H1 (cell line): ENCODE data around the gene DEPP1. TPM values are rescaled to one million over a fixed set of nuclear protein-coding genes. Genes with fewer than 3 reads are reported as not detected.

ENCODE experiments used
- CTCF ChIA-PET: fragments of 300-600 bp; sonication (Branson Sonifier 250); formaldehyde crosslinking; loops from one replicate; lab custom pipeline; 2021; ENCODE audit not compliant: partially characterized antibody; lab: Charles Lee
- POLR2A ChIA-PET: fragments of 300-600 bp; sonication (Branson Sonifier 250); formaldehyde crosslinking; loops from one replicate; lab custom pipeline; 2021; ENCODE audit warnings: inconsistent platforms; ENCODE audit not compliant: partially characterized antibody; lab: Charles Lee
- DNase-seq, 2 experiments: peaks; one replicate each; pipeline versions ENCODE4 v3.0.0 to v3.0.0-alpha.2; 2010 to 2022; ENCODE audit warnings: low spot score in 2 of 2, low read depth in 1 of 2, mixed read lengths in 1 of 2
- FAIRE-seq: peaks from 2 replicates; lab custom pipeline; 2011; peaks lifted over from hg19 to GRCh38; lab: Jason Lieb, UNC
- H2AFZ ChIP-seq: 2 replicates; pipeline ENCODE4 v1.8.1; 2012; ENCODE audit warnings: low read length, inconsistent platforms
- H2AK5ac ChIP-seq: 2 replicates; pipeline ENCODE4 v1.6.1; 2013; ENCODE audit warnings: low read depth, low read length
- H2BK120ac ChIP-seq: replicated peaks from 2 replicates; pipeline ENCODE3; 2013; ENCODE audit warnings: low read depth, low read length, inconsistent platforms
- H2BK12ac ChIP-seq: 2 replicates; pipeline ENCODE4 v1.6.1; 2013; ENCODE audit warnings: low read depth, low read length
- H2BK15ac ChIP-seq: 2 replicates; pipeline ENCODE4 v1.6.1; 2013; ENCODE audit warnings: low read length
- H2BK20ac ChIP-seq: 2 replicates; pipeline ENCODE4 v1.6.1; 2013; ENCODE audit warnings: low read length
- H2BK5ac ChIP-seq: 2 replicates; pipeline ENCODE4 v1.6.1; 2013; ENCODE audit warnings: low read depth, low read length
- H3K14ac ChIP-seq: 2 replicates; pipeline ENCODE4 v1.6.1; 2013; ENCODE audit warnings: inconsistent platforms; ENCODE audit not compliant: insufficient read length
- H3K18ac ChIP-seq: 2 replicates; pipeline ENCODE4 v1.6.1; 2013; ENCODE audit warnings: low read length; ENCODE audit errors: extremely low read depth
- H3K23ac ChIP-seq: 2 replicates; pipeline ENCODE4 v1.6.1; 2013; ENCODE audit warnings: inconsistent platforms; ENCODE audit not compliant: insufficient read length
- H3K23me2 ChIP-seq: 2 replicates; pipeline ENCODE4 v1.6.1; 2013; ENCODE audit warnings: low read depth, low read length
- H3K27ac ChIP-seq: 2 replicates; pipeline ENCODE4 v1.6.1; 2011; ENCODE audit warnings: low read depth, low read length, inconsistent platforms
- H3K27me3 ChIP-seq, 4 experiments: replicated peaks in 1 of 4; 1 replicate in 1 of 4; 2 replicates in 3 of 4; pipeline versions ENCODE4 v1.6.1 to v1.8.1; 2011 to 2013; ENCODE audit warnings: low read length in 3 of 4, mild to moderate bottlenecking in 3 of 4, inconsistent platforms in 2 of 4, mixed read lengths in 2 of 4, moderate library complexity in 1 of 4; ENCODE audit not compliant: control insufficient read depth in 3 of 4, insufficient read depth in 3 of 4; ENCODE audit errors: extremely low read depth in 1 of 4
- H3K36me3 ChIP-seq, 4 experiments: 2 replicates each; pipeline versions ENCODE4 v1.6.1 to v1.8.1; 2011 to 2013; ENCODE audit warnings: mild to moderate bottlenecking in 4 of 4, low read length in 3 of 4, moderate library complexity in 2 of 4, control low read depth in 1 of 4, inconsistent platforms in 1 of 4; ENCODE audit not compliant: insufficient read depth in 4 of 4, control insufficient read depth in 2 of 4
- H3K4ac ChIP-seq: replicated peaks from 2 replicates; pipeline ENCODE3; 2013; ENCODE audit warnings: low read length, low read depth, mixed read lengths, inconsistent platforms; ENCODE audit not compliant: insufficient read length
- H3K4me1 ChIP-seq, 4 experiments: replicated peaks in 1 of 4; 1 replicate in 1 of 4; 2 replicates in 3 of 4; pipeline versions ENCODE4 v1.6.1 to v1.8.1; 2011 to 2013; ENCODE audit warnings: low read length in 3 of 4, inconsistent platforms in 2 of 4, mixed read lengths in 1 of 4; ENCODE audit not compliant: insufficient read depth in 4 of 4, control insufficient read depth in 3 of 4
- H3K4me2 ChIP-seq, 2 experiments: 2 replicates each; pipeline versions ENCODE4 v1.6.1 to v1.8.1; 2011 to 2013; ENCODE audit warnings: low read depth in 2 of 2, low read length in 2 of 2, control low read depth in 1 of 2, inconsistent platforms in 1 of 2, mild to moderate bottlenecking in 1 of 2; ENCODE audit not compliant: insufficient read depth in 1 of 2
- H3K4me3 ChIP-seq, 4 experiments: fragments of 200-600, 300-600 bp in 1 of 4; sonication (generic), shearing (Covaris generic), sonication (Bioruptor Twin) in 1 of 4; 2 replicates each; pipeline versions ENCODE4 v1.5.1 to v1.8.1; 2011 to 2016; ENCODE audit warnings: low read length in 4 of 4, low read depth in 3 of 4, control low read depth in 2 of 4, inconsistent platforms in 2 of 4, mild to moderate bottlenecking in 2 of 4, mixed read lengths in 1 of 4, moderate library complexity in 1 of 4; ENCODE audit not compliant: insufficient read depth in 2 of 4; ENCODE audit errors: extremely low read depth in 1 of 4
- H3K56ac ChIP-seq: replicated peaks from 2 replicates; pipeline ENCODE3; 2013; ENCODE audit warnings: low read depth, mild to moderate bottlenecking, mixed read lengths, low read length, inconsistent platforms; ENCODE audit not compliant: insufficient read length
- H3K79me1 ChIP-seq: 2 replicates; pipeline ENCODE4 v1.6.1; 2013; ENCODE audit warnings: low read depth, low read length, control low read depth
- H3K79me2 ChIP-seq, 2 experiments: 2 replicates each; pipeline versions ENCODE4 v1.6.1 to v1.8.1; 2012 to 2013; ENCODE audit warnings: low read length in 2 of 2, mild to moderate bottlenecking in 2 of 2, inconsistent platforms in 1 of 2; ENCODE audit not compliant: insufficient read depth in 2 of 2, control insufficient read depth in 1 of 2
- H3K9ac ChIP-seq, 4 experiments: replicated peaks in 1 of 4; 1 replicate in 1 of 4; 2 replicates in 3 of 4; pipeline versions ENCODE4 v1.6.1 to v1.8.1; 2011 to 2013; ENCODE audit warnings: low read depth in 3 of 4, low read length in 3 of 4, control low read depth in 2 of 4, mild to moderate bottlenecking in 2 of 4, moderate library complexity in 2 of 4, inconsistent platforms in 1 of 4; ENCODE audit errors: extremely low read depth in 1 of 4
- H3K9me3 ChIP-seq, 2 experiments: 2 replicates each; pipeline versions ENCODE4 v1.6.1 to v1.8.1; 2012 to 2013; ENCODE audit warnings: mild to moderate bottlenecking in 2 of 2, moderate library complexity in 2 of 2, control low read depth in 1 of 2, inconsistent platforms in 1 of 2, low read depth in 1 of 2, low read length in 1 of 2, mixed read lengths in 1 of 2; ENCODE audit not compliant: insufficient read depth in 2 of 2
- H4K20me1 ChIP-seq, 2 experiments: replicated peaks in 1 of 2; 2 replicates each; pipeline versions ENCODE3 to v1.8.1; 2011 to 2013; ENCODE audit warnings: inconsistent platforms in 2 of 2, low read length in 2 of 2, mild to moderate bottlenecking in 1 of 2; ENCODE audit not compliant: insufficient read depth in 2 of 2, control insufficient read depth in 1 of 2
- H4K5ac ChIP-seq: 2 replicates; pipeline ENCODE4 v1.6.1; 2013; ENCODE audit warnings: low read length, low read depth, mixed read lengths, inconsistent platforms; ENCODE audit not compliant: insufficient read length
- H4K8ac ChIP-seq: 2 replicates; pipeline ENCODE4 v1.8.0; 2013; ENCODE audit warnings: mild to moderate bottlenecking, moderate library complexity, low read length, inconsistent platforms; ENCODE audit not compliant: insufficient read depth; ENCODE audit errors: extremely low read depth
- H4K91ac ChIP-seq: replicated peaks from 2 replicates; pipeline ENCODE3; 2013; ENCODE audit warnings: low read length, mixed read lengths, inconsistent platforms; ENCODE audit not compliant: insufficient read length
- ATF2 ChIP-seq: IDR thresholded peaks from 2 replicates; pipeline ENCODE4 v1.6.1; 2012; ENCODE audit warnings: low read length, inconsistent platforms
- CEBPB ChIP-seq: IDR thresholded peaks from 2 replicates; pipeline ENCODE4 v1.6.1; 2012; ENCODE audit warnings: low read depth, low read length
- JUN ChIP-seq: IDR thresholded peaks from 2 replicates; pipeline ENCODE4 v1.6.1; 2011; ENCODE audit warnings: low read depth, mild to moderate bottlenecking, improper control_type of control experiment, low read length
- JUND ChIP-seq: IDR thresholded peaks from 2 replicates; pipeline ENCODE4 v1.6.1; 2011; ENCODE audit warnings: mild to moderate bottlenecking, improper control_type of control experiment, low read length
- POU5F1 ChIP-seq: IDR thresholded peaks from 2 replicates; pipeline ENCODE4 v1.6.1; 2011; ENCODE audit warnings: low read depth, mild to moderate bottlenecking, low read length, moderate library complexity
- SIRT6 ChIP-seq: IDR thresholded peaks from one replicate; pipeline ENCODE4 v1.7.1; 2012; ENCODE audit warnings: low read length, inconsistent platforms
- SIX5 ChIP-seq: IDR thresholded peaks from 2 replicates; pipeline ENCODE4 v1.6.1; 2011; ENCODE audit warnings: mild to moderate bottlenecking, low read depth, low read length
- YY1 ChIP-seq: IDR thresholded peaks from 2 replicates; pipeline ENCODE4 v1.6.1; 2011; ENCODE audit warnings: low read depth, mild to moderate bottlenecking, low read length
- WGBS, 2 experiments: shearing (Covaris generic) in 1 of 2; methylation state at CpG; one replicate each; pipeline versions ENCODE4 v1.1.6 to v1.1.7; 2013 to 2015; ENCODE audit warnings: low lambda C conversion rate in 2 of 2, mixed read lengths in 2 of 2, inconsistent platforms in 1 of 2, low coverage in 1 of 2, missing lambda C conversion rate in 1 of 2; ENCODE audit not compliant: insufficient replicate concordance in 2 of 2, insufficient coverage in 1 of 2, insufficient read length in 1 of 2; ENCODE audit errors: extremely low coverage in 1 of 2, missing lambda C conversion rate in 1 of 2; 5-methylcytosine and 5-hydroxymethylcytosine counted together
- polyA plus RNA-seq, 7 experiments: library from polyadenylated mRNA; depleted of rRNA in 3 of 7; stranded (reverse) in 5 of 7; unstranded in 2 of 7; fragments of >200 nt in 5 of 7; fragments of 200-250 nt in 2 of 7; gene quantifications; 1 replicate in 5 of 7; 2 replicates in 1 of 7; 4 replicates in 1 of 7; pipeline versions ENCODE4 v1.2.1 to v1.2.3, GENCODE V29; 2011 to 2013; ENCODE audit warnings: missing spikeins in 2 of 7, mixed read lengths in 2 of 7
- total RNA-seq: library from RNA; stranded (reverse); fragmentation: NEBNext Ultra II Directional; extraction: Animal tissue kit (Norgen Biotek cat#: 25700); gene quantifications from 2 replicates; pipeline ENCODE4 v1.2.1, GENCODE V29; 2021

Gene DEPP1
- total and polyA plus RNA-seq, 2 of the 8 experiments (the other 6 are each of a cell fraction or from before 2014, with no cell fraction given) = 0.67 to 4.5 TPM

GRCh38 chr10:44991571-44991970 lies 13.0 kb upstream of the DEPP1 start:
- Histone ChIP-seq H3K18ac (no peak overlapping the region), H3K27ac (no peak overlapping the region), H2BK120ac (no peak overlapping the region), H3K4ac (no peak overlapping the region), H2AK5ac (no peak overlapping the region), H2BK12ac (no peak overlapping the region), H3K79me1 (no peaks in the 10 kb centered on the region), H4K5ac (no peak overlapping the region), H2AFZ (no peak overlapping the region), H3K14ac (no peak overlapping the region), H3K56ac (no peak overlapping the region), H3K23ac (no peak overlapping the region), H3K23me2 (no peaks in the 10 kb centered on the region), H3K9me3 (no peaks in the 10 kb centered on the region), H3K36me3 (peaks cover 0 to 3% (median 1%) of the 10 kb centered on the region in 4 experiments; a peak in 1 of 8 replicates), H4K20me1 (no peaks in the 10 kb centered on the region), H3K4me3 (no peak overlapping the region), H4K91ac (no peak overlapping the region), H3K27me3 (peaks cover 0 to 3% (median 1%) of the 10 kb centered on the region in 4 experiments; a peak in 4 of 7 replicates)
- no peak for DNase-seq
- ChIA-PET CTCF (interaction anchor here (2.6 to 12.1 kb wide), 5 partner anchors 10 to 63 kb away, joined by 10 to 117 read pairs (median 43); partner anchors contain the start of genes DEPP1 and ZNF22), POLR2A (interaction anchor here (1.2 to 1.8 kb wide), 2 partner anchors 13 to 16 kb away, joined by 4 to 5 read pairs; partner anchors contain the start of gene DEPP1)
- TF ChIP-seq CEBPB (no peak), SIRT6 (no peak), ATF2 (no peak), POU5F1 (no peak), YY1 (no peak), SIX5 (no peak), JUN (no peak), JUND (no peak)
- TF ChIP-seq, all 59 proteins: peak for 0
- Histone ChIP-seq H3K4me1 (peaks cover 5 to 39% (median 23%) of the 10 kb centered on the region in 4 experiments; a peak in 6 of 7 replicates), H2BK15ac (no peak overlapping the region), H3K9ac (no peak overlapping the region), H2BK5ac (no peak overlapping the region), H2BK20ac (peak overlapping the region; percentile 82), H4K8ac (no peak overlapping the region), H3K79me2 (no peaks in the 10 kb centered on the region), H3K4me2 (0 out of 4 replicates have a peak overlapping the region, but pooled peaks of 1 of the 2 experiments have one; percentile 31)
- FAIRE-seq = no peak
- WGBS, 2 experiments = 85% methylated on average over 5 of the region's 5 CpGs; no CpG with 5 or more reads in 1 of the 2 experiments
